ENCODE data around the gene PRDM16.
A peak's percentile ranks its signal among the peaks of the same experiment; 100 is the strongest.

The PRDM16 gene

GRCh38 chr1:3277623-3278022 is 208.6 kb downstream of the PRDM16 start:
- no peak overlapping the region for H3K27ac ChIP-seq
- TF ChIP-seq ZFX (IDR thresholded peaks at IDR 0.05) (no peak), CTCF (conservative IDR thresholded peaks at IDR 0.05) (no peak)

- TF ChIP-seq CTCF (conservative IDR thresholded peaks at IDR 0.05) (no peak), ZFX (IDR thresholded peaks at IDR 0.05) (no peak)
These were observed 209.6 kb downstream of the PRDM16 start for GRCh38 chr1:3278416-3279181.

GRCh38 chr1:3279182-3279470 is 210.1 kb downstream of the PRDM16 start:
- no peak for TF ChIP-seq CTCF (conservative IDR thresholded peaks at IDR 0.05)
- TF ChIP-seq ZFX (IDR thresholded peaks at IDR 0.05): no peak
- H3K27ac ChIP-seq: no peak overlapping the region

More at GRCh38 chr1:3278416-3279181, 209.6 kb downstream of the PRDM16 start:
- no peak overlapping the region for H3K27ac ChIP-seq

GRCh38 chr1:3281735-3282134 is 212.7 kb downstream of the PRDM16 start:
- no peak overlapping the region for H3K27ac ChIP-seq
- TF ChIP-seq ZFX (IDR thresholded peaks at IDR 0.05): no peak
- no peak for TF ChIP-seq CTCF (conservative IDR thresholded peaks at IDR 0.05)

GRCh38 chr1:3282186-3282585 is 213.2 kb downstream of the PRDM16 start:
- TF ChIP-seq ZFX (IDR thresholded peaks at IDR 0.05) (no peak), CTCF (conservative IDR thresholded peaks at IDR 0.05) (no peak)
- H3K27ac ChIP-seq: no peak overlapping the region

GRCh38 chr1:3282656-3283430 is 213.8 kb downstream of the PRDM16 start:
- TF ChIP-seq CTCF (conservative IDR thresholded peaks at IDR 0.05): no peak
- no peak for TF ChIP-seq ZFX (IDR thresholded peaks at IDR 0.05)
- H3K27ac ChIP-seq: no peak overlapping the region

- TF ChIP-seq ZFX (IDR thresholded peaks at IDR 0.05) (no peak), CTCF (conservative IDR thresholded peaks at IDR 0.05) (peak; percentile 86)
- H3K27ac ChIP-seq: no peak overlapping the region
These were observed 214.8 kb downstream of the PRDM16 start for GRCh38 chr1:3283849-3284248.

Data from C4-2B (cell line).